B cell (primary cell): ENCODE results near the gene MAN1B1. TPM values are rescaled to one million over a fixed set of nuclear protein-coding genes. Genes with fewer than 3 reads are reported as not detected.
A peak's percentile ranks its signal among the peaks of the same experiment; 100 is the strongest.

Source experiments
- ATAC-seq: fragments of 200-7000 bp; cut with Tn5 transposase; one replicate; pipeline ENCODE4 v1.10.0; 2021; ENCODE audit warnings: low read depth, mild to moderate bottlenecking, moderate number of reproducible peaks, moderate library complexity
- CTCF ChIA-PET: fragments of 350-600 bp; sonication (Branson Sonifier 250); formaldehyde crosslinking; loops from one replicate; lab custom pipeline; 2021; ENCODE audit warnings: antibody characterized with exemption, inconsistent platforms; lab: Charles Lee
- POLR2A ChIA-PET: fragments of 350-600 bp; sonication (Branson Sonifier 250); formaldehyde crosslinking; loops from one replicate; lab custom pipeline; 2021; ENCODE audit warnings: antibody characterized with exemption; lab: Charles Lee
- DNase-seq: peaks from one replicate; pipeline ENCODE4 v3.0.0; 2013
- H2AFZ ChIP-seq: 2 replicates; pipeline ENCODE4 v1.6.1; 2012; ENCODE audit warnings: mild to moderate bottlenecking, low read depth, low read length; ENCODE audit not compliant: insufficient read depth, poor library complexity, severe bottlenecking
- H3K27ac ChIP-seq, 2 donors: 1 replicate in 1 of 2; 2 replicates in 1 of 2; pipeline ENCODE4 v1.5.1; 2012 to 2013; ENCODE audit warnings: low read length in 2 of 2, mild to moderate bottlenecking in 2 of 2, moderate library complexity in 1 of 2
- H3K27me3 ChIP-seq, 4 experiments: fragments of 200-600 bp in 1 of 4; sonication (generic) in 1 of 4; replicated peaks in 1 of 4; 1 replicate in 2 of 4; 2 replicates in 2 of 4; pipeline versions ENCODE4 v1.6.1 to v1.7.0; 2013 to 2016; ENCODE audit warnings: low read length in 3 of 4, mild to moderate bottlenecking in 2 of 4, mixed read lengths in 1 of 4, moderate library complexity in 1 of 4; ENCODE audit not compliant: insufficient read depth in 4 of 4, control insufficient read depth in 3 of 4; ENCODE audit errors: control extremely low read depth in 1 of 4
- H3K36me3 ChIP-seq, 2 experiments: replicated peaks in 1 of 2; 1 replicate in 1 of 2; 2 replicates in 1 of 2; pipeline versions ENCODE4 v1.6.1 to v1.7.1; 2013; ENCODE audit warnings: low read length in 1 of 2; ENCODE audit not compliant: insufficient read depth in 2 of 2, control insufficient read depth in 1 of 2; ENCODE audit errors: control extremely low read depth in 1 of 2, extremely low read depth in 1 of 2
- H3K4me1 ChIP-seq, 2 donors: fragments of 200-600 bp in 1 of 2; sonication (generic) in 1 of 2; 1 replicate in 1 of 2; 2 replicates in 1 of 2; pipeline versions ENCODE4 v1.5.1 to v1.6.1; 2013 to 2017; ENCODE audit warnings: low read length in 2 of 2; ENCODE audit not compliant: control insufficient read depth in 2 of 2, insufficient read depth in 2 of 2
- H3K4me2 ChIP-seq: replicated peaks from 2 replicates; pipeline ENCODE3; 2012; ENCODE audit warnings: mild to moderate bottlenecking, low read depth, low read length; ENCODE audit not compliant: poor library complexity, severe bottlenecking
- H3K4me3 ChIP-seq, 5 experiments: fragments of 200-600 bp in 1 of 5; sonication (generic) in 1 of 5; 1 replicate in 3 of 5; 2 replicates in 2 of 5; pipeline versions ENCODE4 v1.5.1 to v1.7.0; 2011 to 2016; ENCODE audit warnings: low read length in 4 of 5, mild to moderate bottlenecking in 4 of 5, low read depth in 2 of 5, control low read depth in 1 of 5, moderate library complexity in 1 of 5; ENCODE audit not compliant: insufficient read depth in 1 of 5; ENCODE audit errors: control extremely low read depth in 1 of 5, extremely low read depth in 1 of 5
- H3K79me2 ChIP-seq: fragments of 200-600 bp; sonication (generic); one replicate; pipeline ENCODE4 v1.6.0; 2016; ENCODE audit warnings: low read length; ENCODE audit not compliant: control insufficient read depth, insufficient read depth
- H3K9ac ChIP-seq: fragments of 200-600 bp; sonication (generic); 2 replicates; pipeline ENCODE4 v1.6.1; 2017; ENCODE audit warnings: mild to moderate bottlenecking, low read length, moderate library complexity
- H3K9me3 ChIP-seq, 3 donors: one replicate each; pipeline versions ENCODE4 v1.6.1 to v1.7.1; 2013; ENCODE audit warnings: low read length in 2 of 3; ENCODE audit not compliant: control insufficient read depth in 2 of 3, insufficient read depth in 1 of 3; ENCODE audit errors: control extremely low read depth in 1 of 3
- H4K20me1 ChIP-seq: 2 replicates; pipeline ENCODE4 v1.6.0; 2012; ENCODE audit warnings: mild to moderate bottlenecking, low read length; ENCODE audit not compliant: insufficient read depth, control insufficient read depth, poor library complexity, severe bottlenecking
- H3K27ac Mint-ChIP-seq: one replicate; pipeline ENCODE4 v1.8.0; 2021; ENCODE audit warnings: mixed read lengths
- H3K27me3 Mint-ChIP-seq: one replicate; pipeline ENCODE4 v1.8.0; 2021; ENCODE audit warnings: mixed read lengths
- H3K4me1 Mint-ChIP-seq: one replicate; pipeline ENCODE4 v1.8.0; 2021; ENCODE audit warnings: mixed read lengths
- H3K4me3 Mint-ChIP-seq: one replicate; pipeline ENCODE4 v1.8.0; 2021; ENCODE audit warnings: mixed read lengths
- H3K9me3 Mint-ChIP-seq: one replicate; pipeline ENCODE4 v1.8.0; 2022; ENCODE audit warnings: mixed read lengths; ENCODE audit not compliant: insufficient read depth
- EZH2 ChIP-seq: IDR thresholded peaks from 2 replicates; pipeline ENCODE4 v1.6.1; 2012; ENCODE audit warnings: borderline replicate concordance, low read depth, mild to moderate bottlenecking, moderate library complexity, low read length; ENCODE audit not compliant: insufficient read depth, poor library complexity, severe bottlenecking
- WGBS: methylation state at CpG from one replicate; pipeline ENCODE4 v1.1.5; 2013; ENCODE audit warnings: missing lambda C conversion rate; ENCODE audit not compliant: insufficient coverage; 5-methylcytosine and 5-hydroxymethylcytosine counted together
- intact Hi-C: fragments of 100-400 bp; cut with micrococcal nuclease; formaldehyde crosslinking; loops from one replicate; pipeline ENCODE4 v1.10.0; 2022
- polyA plus RNA-seq: library from polyadenylated mRNA; depleted of rRNA; stranded (reverse); fragments of >200 nt; gene quantifications from 2 replicates; pipeline ENCODE4 v1.2.3, GENCODE V29; 2012
- total RNA-seq, 2 donors: library from RNA; stranded (reverse); fragments of 120-200 nt in 1 of 2; gene quantifications; 1 replicate in 1 of 2; 2 replicates in 1 of 2; pipeline versions ENCODE4 v1.2.3 to v1.2.4, GENCODE V29; 2013 to 2022
- TF ChIP-seq, protein P1 (sequence below): fragments of 200-600 bp; IDR thresholded peaks from one replicate; pipeline ENCODE4 v1.8.0; 2022; ENCODE audit warnings: antibody characterized with exemption, mild to moderate bottlenecking

MAN1B1 gene
- total and polyA plus RNA-seq, 2 donors (not counting 1 experiment from before 2014, with no cell fraction given): 47.0 to 68.4 TPM

DNA sequence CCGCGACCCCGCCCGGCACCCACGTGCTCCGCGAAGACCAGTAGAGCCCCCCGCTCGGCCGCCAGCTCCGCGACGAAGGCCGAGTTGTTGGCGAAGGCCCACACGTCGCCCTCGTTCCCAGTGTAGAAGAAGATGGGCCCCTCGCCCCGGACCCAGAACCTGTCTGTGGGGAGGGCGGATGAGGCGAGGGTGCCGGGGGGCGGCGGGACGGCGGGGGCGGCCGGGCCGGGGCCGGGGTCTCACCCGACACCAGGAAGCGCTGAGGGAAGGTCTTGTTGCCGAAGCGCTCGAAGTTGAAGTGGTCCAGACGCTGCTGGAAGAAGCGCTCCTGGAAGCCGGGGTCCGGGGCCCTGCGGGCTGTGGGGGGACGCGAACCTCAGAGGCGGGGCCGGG, 27.4 kb downstream of the MAN1B1 start:
- H3K9me3 Mint-ChIP-seq: no peaks in the 10 kb centered on the region
- Histone ChIP-seq H3K36me3 (peaks cover 0 to 34% of the 10 kb centered on the region in 2 experiments), H3K27me3 (no peaks in the 10 kb centered on the region), H3K79me2 (peaks cover 14% of the 10 kb centered on the region), H4K20me1 (peaks cover 9% of the 10 kb centered on the region), H3K27ac (peak overlapping the region in 1 of 2 donors; percentile 83), H3K4me2 (peak overlapping the region; percentile 100), H3K9ac (peak overlapping the region; percentile 76), H3K9me3 (no peaks in the 10 kb centered on the region), H3K4me3 (peak overlapping the region; percentile 11 to 79 (median 60)), H2AFZ (peak overlapping the region; percentile 91), H3K4me1 (peaks cover 13 to 24% of the 10 kb centered on the region in 2 donors)
- WGBS: under 1% methylated on average over 42 of the region's 45 CpGs
- peaks cover 16% of the 10 kb centered on the region for H3K4me1 Mint-ChIP-seq
- DNase-seq: no peak
- peak overlapping the region; percentile 50 for H3K4me3 Mint-ChIP-seq
- ChIA-PET CTCF (interaction anchor here (1.0 to 2.0 kb wide), 5 partner anchors 19 to 113 kb away, joined by 3 to 7 read pairs (median 3); partner anchors contain the start of genes RNF224 and SSNA1), POLR2A (interaction anchor here (0.7 to 1.3 kb wide), 3 partner anchors 16 to 106 kb away, joined by 3 to 6 read pairs (median 5); no protein-coding TSS in a partner anchor)
- intact Hi-C loops: loop anchor here (2.0 kb wide), 1 partner anchor 27 kb away; the partner anchor contains the start of gene MAN1B1
- peak; percentile 3 for ATAC-seq
- no peaks in the 10 kb centered on the region for H3K27me3 Mint-ChIP-seq
- no peak overlapping the region for H3K27ac Mint-ChIP-seq
- TF ChIP-seq, protein P1, sequence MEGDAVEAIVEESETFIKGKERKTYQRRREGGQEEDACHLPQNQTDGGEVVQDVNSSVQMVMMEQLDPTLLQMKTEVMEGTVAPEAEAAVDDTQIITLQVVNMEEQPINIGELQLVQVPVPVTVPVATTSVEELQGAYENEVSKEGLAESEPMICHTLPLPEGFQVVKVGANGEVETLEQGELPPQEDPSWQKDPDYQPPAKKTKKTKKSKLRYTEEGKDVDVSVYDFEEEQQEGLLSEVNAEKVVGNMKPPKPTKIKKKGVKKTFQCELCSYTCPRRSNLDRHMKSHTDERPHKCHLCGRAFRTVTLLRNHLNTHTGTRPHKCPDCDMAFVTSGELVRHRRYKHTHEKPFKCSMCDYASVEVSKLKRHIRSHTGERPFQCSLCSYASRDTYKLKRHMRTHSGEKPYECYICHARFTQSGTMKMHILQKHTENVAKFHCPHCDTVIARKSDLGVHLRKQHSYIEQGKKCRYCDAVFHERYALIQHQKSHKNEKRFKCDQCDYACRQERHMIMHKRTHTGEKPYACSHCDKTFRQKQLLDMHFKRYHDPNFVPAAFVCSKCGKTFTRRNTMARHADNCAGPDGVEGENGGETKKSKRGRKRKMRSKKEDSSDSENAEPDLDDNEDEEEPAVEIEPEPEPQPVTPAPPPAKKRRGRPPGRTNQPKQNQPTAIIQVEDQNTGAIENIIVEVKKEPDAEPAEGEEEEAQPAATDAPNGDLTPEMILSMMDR: no peak
- TF ChIP-seq EZH2: no peak
